ENCODE results near the gene TRAF2. TPM values are rescaled to one million over a fixed set of nuclear protein-coding genes. Genes with fewer than 3 reads are reported as not detected.

The TRAF2 gene
- total and polyA plus RNA-seq, 10 donors, result 13.6 to 49.7 (median 24.3) TPM

DNA sequence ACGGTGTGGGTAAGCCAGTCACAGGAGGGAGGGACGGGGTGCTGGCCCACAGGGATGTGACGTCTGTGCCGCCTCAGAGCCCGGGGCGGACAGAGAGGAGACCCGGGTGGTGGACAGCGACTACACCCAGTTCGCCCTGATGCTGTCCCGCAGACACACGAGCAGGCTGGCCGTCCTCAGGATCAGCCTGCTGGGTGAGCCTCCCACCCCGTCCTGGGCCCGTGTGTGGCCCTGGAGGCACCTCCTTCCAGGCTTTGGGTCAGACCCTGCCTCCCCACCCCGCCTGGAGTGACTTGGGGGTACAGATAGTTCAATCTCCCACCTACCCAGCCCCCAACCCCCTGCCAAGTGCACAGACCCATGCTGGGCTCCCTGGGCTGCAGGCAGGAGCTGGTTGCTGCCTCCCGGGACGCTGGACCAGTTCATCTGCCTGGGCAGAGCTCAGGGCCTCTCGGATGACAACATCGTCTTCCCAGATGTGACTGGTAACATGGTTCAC, 67.5 kb downstream of the TRAF2 start:
- TF ChIP-seq POLR2AphosphoS5 (IDR thresholded peaks at IDR 0.05) (no peak), CTCF (IDR thresholded peaks at IDR 0.05 in 8 of 11, conservative IDR thresholded peaks at IDR 0.05 in 3 of 11) (no peak), POLR2A (IDR thresholded peaks at IDR 0.05) (no peak)
- DNase-seq, result peak; percentile 72
- Histone ChIP-seq H3K27me3 (replicated peaks in 1 of 7) (no peaks in the 10 kb centered on the region), H3K4me3 (peak overlapping the region in 3 of 8 donors; percentile 17 to 45 (median 34)), H3K36me3 (no peaks in the 10 kb centered on the region), H3K27ac (peak overlapping the region in 1 of 8 donors; percentile 8), H3K9me3 (no peaks in the 10 kb centered on the region), H3K4me1 (peaks cover 9 to 51% (median 25%) of the 10 kb centered on the region in 6 donors)
- intact Hi-C loops (cut with DNase I; ENCODE audit: low total_unique reads), result no loop called here
- WGBS, 5 donors, result 82 to 86% (median 84%) methylated on average over 12 to 19 of the region's 19 CpGs

- Histone ChIP-seq H3K27ac (no peak overlapping the region), H3K4me1 (peaks cover 5 to 51% (median 20%) of the 10 kb centered on the region in 6 donors), H3K36me3 (no peaks in the 10 kb centered on the region), H3K9me3 (no peaks in the 10 kb centered on the region), H3K4me3 (no peak overlapping the region), H3K27me3 (replicated peaks in 1 of 7) (no peaks in the 10 kb centered on the region)
- DNase-seq, result peak; percentile 72
- intact Hi-C loops (cut with DNase I; ENCODE audit: low total_unique reads), result no loop called here
- 77 to 87% (median 85%) methylated on average over 22 to 25 of the region's 25 CpGs for WGBS, 5 donors
- no peak for TF ChIP-seq POLR2A (IDR thresholded peaks at IDR 0.05)
- TF ChIP-seq CTCF (IDR thresholded peaks at IDR 0.05 in 8 of 11, conservative IDR thresholded peaks at IDR 0.05 in 3 of 11), result no peak
- no peak for TF ChIP-seq POLR2AphosphoS5 (IDR thresholded peaks at IDR 0.05)
Observed at GRCh38 chr9:136954270-136955083, 68.2 kb downstream of the TRAF2 start.

DNA sequence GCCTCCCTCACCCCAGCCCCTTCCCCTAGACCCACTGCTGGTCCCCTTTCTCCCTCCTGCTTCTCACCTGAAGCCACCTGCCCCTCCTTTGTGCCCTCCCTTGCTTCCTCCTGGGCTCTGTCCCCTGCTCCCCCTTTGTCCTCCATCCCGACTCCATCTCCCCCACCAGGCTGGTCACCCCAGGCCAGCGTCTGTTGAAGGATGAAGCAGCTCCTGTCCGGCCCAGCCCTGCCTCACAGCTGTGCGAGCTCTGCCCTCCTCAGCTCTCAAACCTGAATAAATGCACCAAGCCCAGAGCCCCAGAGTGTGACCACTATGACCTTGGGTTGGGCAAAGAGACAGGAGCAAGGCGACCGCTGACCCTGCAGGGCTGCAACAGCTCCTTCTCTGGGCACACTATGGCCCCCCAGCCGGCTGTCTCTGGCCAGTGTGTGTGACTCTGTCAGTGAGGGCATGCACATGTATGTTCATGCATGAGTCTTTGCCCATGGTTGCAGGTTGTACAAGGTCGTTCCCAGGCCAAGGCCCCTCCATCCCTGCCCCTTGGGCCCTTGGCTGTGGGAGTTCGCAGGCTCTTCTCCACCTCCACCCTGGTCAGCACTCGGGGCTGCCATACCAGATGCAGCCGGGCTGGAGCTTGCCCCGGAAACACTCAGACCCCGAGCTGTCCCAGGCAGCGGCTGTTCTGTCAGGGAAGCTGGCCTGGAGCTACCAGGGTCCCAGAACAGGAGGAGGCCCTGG, 69.1 kb downstream of the TRAF2 start:
- intact Hi-C loops (cut with DNase I; ENCODE audit: low total_unique reads), result no loop called here
- 85 to 91% (median 88%) methylated on average over 7 to 14 of the region's 14 CpGs for WGBS, 5 donors
- Histone ChIP-seq H3K4me3 (no peak overlapping the region), H3K36me3 (no peaks in the 10 kb centered on the region), H3K27me3 (replicated peaks in 1 of 7) (no peaks in the 10 kb centered on the region), H3K4me1 (peaks cover 3 to 48% (median 18%) of the 10 kb centered on the region in 6 donors), H3K9me3 (no peaks in the 10 kb centered on the region), H3K27ac (no peak overlapping the region)
- TF ChIP-seq POLR2AphosphoS5 (IDR thresholded peaks at IDR 0.05) (no peak), CTCF (IDR thresholded peaks at IDR 0.05 in 8 of 11, conservative IDR thresholded peaks at IDR 0.05 in 3 of 11) (no peak), POLR2A (IDR thresholded peaks at IDR 0.05) (no peak)
- peak; percentile 63 for DNase-seq

DNA sequence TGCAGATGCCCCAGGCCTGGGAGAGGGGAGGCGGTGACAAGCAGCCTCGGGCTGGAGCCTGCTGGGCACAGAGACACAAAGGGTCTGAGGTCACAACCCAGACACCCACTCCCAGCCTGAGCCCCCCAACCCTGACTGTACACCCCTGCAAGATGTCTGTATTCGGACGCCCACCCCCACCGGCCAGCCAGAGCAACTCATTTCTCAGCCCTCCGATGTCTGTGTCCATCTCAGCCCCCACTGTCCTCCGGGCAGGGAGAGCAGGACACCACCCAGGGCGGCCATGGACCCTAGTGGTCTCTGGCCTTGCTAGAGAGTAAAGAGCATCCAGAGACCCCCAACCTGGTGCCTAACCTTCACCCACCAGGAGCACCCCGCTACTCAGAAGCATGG, 69.6 kb downstream of the TRAF2 start:
- H3K9me3 ChIP-seq, result no peaks in the 10 kb centered on the region
- H3K36me3 ChIP-seq, result no peaks in the 10 kb centered on the region
- H3K4me3 ChIP-seq, result no peak overlapping the region
- no peak for TF ChIP-seq CTCF (IDR thresholded peaks at IDR 0.05 in 8 of 11, conservative IDR thresholded peaks at IDR 0.05 in 3 of 11)
- TF ChIP-seq POLR2A (IDR thresholded peaks at IDR 0.05), result no peak
- TF ChIP-seq POLR2AphosphoS5 (IDR thresholded peaks at IDR 0.05), result no peak
- intact Hi-C loops (cut with DNase I; ENCODE audit: low total_unique reads), result no loop called here
- peaks cover 0 to 46% (median 17%) of the 10 kb centered on the region in 6 donors for H3K4me1 ChIP-seq
- no peak overlapping the region for H3K27ac ChIP-seq
- 85 to 95% (median 90%) methylated on average over 7 to 9 of the region's 9 CpGs for WGBS, 5 donors
- no peaks in the 10 kb centered on the region for H3K27me3 ChIP-seq (replicated peaks in 1 of 7)
- no peak for DNase-seq

Data from spleen (tissue), 11 donors.